Activated T-cell treated with anti-CD3 and anti-CD28 coated beads, Interleukin-2, amount 50 U/mL, for 4 hours (primary cell): Measurements from ENCODE around the gene CNOT4. TPM values are rescaled to one million over a fixed set of nuclear protein-coding genes. Genes with fewer than 3 reads are reported as not detected.

Source experiments
- ATAC-seq, 2 donors: fragments of 200-7000 bp; cut with Tn5 transposase; one replicate each; pipeline ENCODE4 v1.10.0; 2021
- DNase-seq: peaks from one replicate; pipeline ENCODE4 v3.0.0-alpha.2; 2020
- H3K27me3 Mint-ChIP-seq: one replicate; pipeline ENCODE4 v1.8.0; 2021; ENCODE audit warnings: low read depth, mixed read lengths
- H3K36me3 Mint-ChIP-seq: one replicate; pipeline ENCODE4 v1.8.0; 2022; ENCODE audit warnings: mixed read lengths; ENCODE audit not compliant: insufficient read depth
- H3K4me1 Mint-ChIP-seq: one replicate; pipeline ENCODE4 v1.8.0; 2021; ENCODE audit warnings: low read depth, mixed read lengths
- H3K4me3 Mint-ChIP-seq: one replicate; pipeline ENCODE4 v1.8.0; 2021; ENCODE audit warnings: mild to moderate bottlenecking, moderate library complexity, mixed read lengths
- H3K9me3 Mint-ChIP-seq: one replicate; pipeline ENCODE4 v1.8.0; 2021; ENCODE audit warnings: mixed read lengths
- total RNA-seq, 3 donors: library from RNA; stranded (reverse); gene quantifications; one replicate each; pipeline ENCODE4 v1.2.1, GENCODE V29; 2021

The CNOT4 gene
- total RNA-seq, 3 donors from 2014 or later: 14.2 to 17.3 (median 15.7) TPM

GRCh38 chr7:135320268-135320667, 189.6 kb downstream of the CNOT4 start:
- no peak overlapping the region for H3K4me3 Mint-ChIP-seq
- ATAC-seq (no peak), DNase-seq (no peak)
- H3K9me3 Mint-ChIP-seq: peaks cover 8% of the 10 kb centered on the region
- H3K27me3 Mint-ChIP-seq: no peaks in the 10 kb centered on the region
- no peaks in the 10 kb centered on the region for H3K36me3 Mint-ChIP-seq
- no peaks in the 10 kb centered on the region for H3K4me1 Mint-ChIP-seq

DNA sequence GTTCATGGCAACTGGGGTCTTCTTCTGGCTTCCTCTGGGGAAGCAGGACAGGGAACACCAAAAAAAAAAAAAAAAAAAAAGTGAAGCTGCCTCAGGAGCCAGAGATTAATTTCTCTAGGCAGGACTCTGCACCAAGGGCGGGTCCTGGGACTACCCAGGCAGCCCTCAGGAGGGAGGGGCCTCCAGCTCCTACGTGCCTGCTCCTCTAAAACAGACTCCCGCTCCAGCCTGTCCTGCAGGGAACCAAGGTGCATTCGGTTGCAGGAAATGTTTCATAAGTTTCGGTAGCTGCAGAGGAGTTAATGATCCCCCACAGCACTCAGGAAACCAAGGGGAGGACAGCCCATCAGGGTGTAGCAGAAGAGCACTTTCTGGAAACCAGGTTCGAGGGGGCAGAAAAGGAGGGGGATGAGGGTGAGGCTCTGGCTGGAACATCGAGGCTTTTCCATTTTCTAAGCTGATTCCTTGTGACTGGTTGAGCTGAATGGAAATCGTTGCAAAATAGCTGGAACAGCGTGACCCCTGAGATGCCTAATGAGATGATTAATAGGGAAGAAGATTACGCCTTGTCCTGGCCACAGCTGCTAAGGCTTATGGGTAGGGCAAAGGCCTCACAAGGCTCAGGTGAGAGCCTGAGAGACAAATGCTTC, 192.1 kb downstream of the CNOT4 start:
- no peaks in the 10 kb centered on the region for H3K9me3 Mint-ChIP-seq
- no peak for DNase-seq
- H3K36me3 Mint-ChIP-seq: no peaks in the 10 kb centered on the region
- no peaks in the 10 kb centered on the region for H3K27me3 Mint-ChIP-seq
- H3K4me1 Mint-ChIP-seq: no peaks in the 10 kb centered on the region
- no peak for ATAC-seq
- no peak overlapping the region for H3K4me3 Mint-ChIP-seq

- Mint-ChIP-seq H3K9me3 (no peaks in the 10 kb centered on the region), H3K36me3 (no peaks in the 10 kb centered on the region), H3K4me3 (no peak overlapping the region), H3K4me1 (no peaks in the 10 kb centered on the region), H3K27me3 (no peaks in the 10 kb centered on the region)
- ATAC-seq (no peak), DNase-seq (no peak)
Observed at GRCh38 chr7:135316648-135317313, 193.1 kb downstream of the CNOT4 start.

- no peaks in the 10 kb centered on the region for H3K27me3 Mint-ChIP-seq
Observed at GRCh38 chr7:135313971-135314370, 195.9 kb downstream of the CNOT4 start.

More at GRCh38 chr7:135313971-135314370, 195.9 kb downstream of the CNOT4 start:
- DNase-seq: no peak
- H3K9me3 Mint-ChIP-seq: no peaks in the 10 kb centered on the region
- no peaks in the 10 kb centered on the region for H3K36me3 Mint-ChIP-seq
- ATAC-seq: no peak
- H3K4me1 Mint-ChIP-seq: no peaks in the 10 kb centered on the region
- no peak overlapping the region for H3K4me3 Mint-ChIP-seq

Other genes with a start within 250 kb of the CNOT4 start
- gene NUP205, start 47.8 kb upstream of the CNOT4 start, total RNA-seq: 100 to 1,000 TPM; 102 to 128 (median 125) TPM
- 10 to 100 TPM; 17.2 to 20.6 (median 19.8) TPM for gene STMP1, start 152.4 kb upstream of the CNOT4 start, total RNA-seq
- gene SLC13A4, start 218.1 kb upstream of the CNOT4 start, total RNA-seq: not detected
- not detected for gene FAM180A, start 238.7 kb upstream of the CNOT4 start, total RNA-seq